KMS-11 (cell line): ENCODE measurements around the gene ST3GAL2.

ENCODE experiments used
- H2AFZ ChIP-seq: fragments of 200-600 bp; sonication (generic); 2 replicates; pipeline ENCODE4 v1.6.1; 2016; ENCODE audit warnings: antibody characterized with exemption, mixed run types, low read depth
- H3K27ac ChIP-seq: fragments of 200-600 bp; sonication (generic); 2 replicates; pipeline ENCODE4 v1.6.1; 2016; ENCODE audit warnings: mild to moderate bottlenecking, mixed run types
- H3K27me3 ChIP-seq: fragments of 200-600 bp; sonication (generic); 2 replicates; pipeline ENCODE4 v1.6.1; 2017; ENCODE audit warnings: mild to moderate bottlenecking, low read depth, mixed run types, moderate library complexity; ENCODE audit not compliant: insufficient read depth
- H3K36me3 ChIP-seq: fragments of 200-600 bp; sonication (generic); 2 replicates; pipeline ENCODE4 v1.6.1; 2017; ENCODE audit warnings: mild to moderate bottlenecking, mixed run types; ENCODE audit not compliant: insufficient read depth
- H3K4me1 ChIP-seq: fragments of 200-600 bp; sonication (generic); 2 replicates; pipeline ENCODE4 v1.6.1; 2016; ENCODE audit warnings: mild to moderate bottlenecking, low read depth, mixed run types; ENCODE audit not compliant: poor library complexity, severe bottlenecking
- H3K4me2 ChIP-seq: fragments of 200-600 bp; sonication (generic); 2 replicates; pipeline ENCODE4 v1.7.0; 2016; ENCODE audit warnings: mild to moderate bottlenecking, mixed run types
- H3K4me3 ChIP-seq: fragments of 200-600 bp; sonication (generic); IDR thresholded peaks from 2 replicates; pipeline ENCODE4 v1.6.1; 2017; ENCODE audit warnings: low read depth, low read length, mixed read lengths; ENCODE audit not compliant: insufficient read depth
- H3K79me2 ChIP-seq: fragments of 200-600 bp; sonication (generic); 2 replicates; pipeline ENCODE4 v1.6.1; 2016; ENCODE audit warnings: low read depth, mixed run types; ENCODE audit not compliant: insufficient read depth
- H3K9ac ChIP-seq: fragments of 200-600 bp; sonication (generic); 2 replicates; pipeline ENCODE4 v1.6.1; 2016; ENCODE audit warnings: mild to moderate bottlenecking, mixed run types
- H4K20me1 ChIP-seq: fragments of 200-600 bp; sonication (generic); 2 replicates; pipeline ENCODE4 v1.6.1; 2016; ENCODE audit warnings: mild to moderate bottlenecking, mixed run types; ENCODE audit not compliant: insufficient read depth
- CTCF ChIP-seq: fragments of 200-600 bp; sonication (generic); conservative IDR thresholded peaks from 2 replicates; pipeline ENCODE4 v1.6.1; 2017; ENCODE audit warnings: low read depth, mild to moderate bottlenecking, antibody characterized with exemption, low read length, moderate library complexity, mixed read lengths

The ST3GAL2 gene

GRCh38 chr16:70399951-70400350 is 38.9 kb downstream of the ST3GAL2 start:
- Histone ChIP-seq H3K4me2 (no peak overlapping the region), H3K27ac (no peak overlapping the region), H3K79me2 (peaks cover 21% of the 10 kb centered on the region; the same call in 1 of the 2 replicates), H3K36me3 (no peaks in the 10 kb centered on the region), H3K9ac (no peak overlapping the region), H4K20me1 (no peaks in the 10 kb centered on the region), H3K4me3 (no peak overlapping the region), H3K27me3 (no peaks in the 10 kb centered on the region), H3K4me1 (peaks cover 67% of the 10 kb centered on the region), H2AFZ (no peak overlapping the region)
- no peak for TF ChIP-seq CTCF

- Histone ChIP-seq H3K4me2 (no peak overlapping the region), H3K4me3 (no peak overlapping the region), H3K27me3 (no peaks in the 10 kb centered on the region), H2AFZ (no peak overlapping the region), H3K36me3 (no peaks in the 10 kb centered on the region), H3K9ac (no peak overlapping the region), H3K27ac (no peak overlapping the region), H3K4me1 (peaks cover 62% of the 10 kb centered on the region), H4K20me1 (no peaks in the 10 kb centered on the region), H3K79me2 (peaks cover 18% of the 10 kb centered on the region; the same call in 1 of the 2 replicates)
- TF ChIP-seq CTCF = no peak
Observed at GRCh38 chr16:70399381-70399780, 39.5 kb downstream of the ST3GAL2 start.

GRCh38 chr16:70398177-70398743 is 40.6 kb downstream of the ST3GAL2 start:
- Histone ChIP-seq H3K79me2 (peaks cover 16% of the 10 kb centered on the region; the same call in 1 of the 2 replicates), H3K4me3 (no peak overlapping the region), H3K9ac (no peak overlapping the region), H2AFZ (no peak overlapping the region), H3K27ac (no peak overlapping the region), H3K36me3 (no peaks in the 10 kb centered on the region), H3K4me2 (no peak overlapping the region), H4K20me1 (no peaks in the 10 kb centered on the region), H3K27me3 (no peaks in the 10 kb centered on the region), H3K4me1 (peaks cover 51% of the 10 kb centered on the region)
- TF ChIP-seq CTCF = no peak

- Histone ChIP-seq H3K36me3 (no peaks in the 10 kb centered on the region), H4K20me1 (no peaks in the 10 kb centered on the region)
Observed at GRCh38 chr16:70396246-70396904, 42.5 kb downstream of the ST3GAL2 start.

More at GRCh38 chr16:70396246-70396904, 42.5 kb downstream of the ST3GAL2 start:
- Histone ChIP-seq H3K79me2 (peaks cover 4% of the 10 kb centered on the region; the same call in 1 of the 2 replicates), H3K4me1 (peaks cover 32% of the 10 kb centered on the region), H3K4me3 (no peak overlapping the region), H3K9ac (no peak overlapping the region), H2AFZ (no peak overlapping the region), H3K4me2 (peak overlapping the region; percentile 25; the same call in 1 of the 2 replicates), H3K27ac (no peak overlapping the region), H3K27me3 (no peaks in the 10 kb centered on the region)
- TF ChIP-seq CTCF = no peak
